Endothelial cell of umbilical vein (primary cell): ENCODE measurements around the gene EHF. TPM values are rescaled to one million over a fixed set of nuclear protein-coding genes. Genes with fewer than 3 reads are reported as not detected.

Experiments
- BruUV-seq: library from RNA; stranded (reverse); fragments of 400-500 nt; replicated peaks from 2 replicates; lab custom pipeline; 2021; lab: Mats Ljungman, UMichigan
- CTCF ChIA-PET: fragments of 300-600, 350-600 bp; sonication (Branson Sonifier 250); formaldehyde crosslinking; loops from one replicate; lab custom pipeline; 2021; ENCODE audit warnings: antibody characterized with exemption, inconsistent platforms; lab: Charles Lee
- POLR2A ChIA-PET: fragments of 300-600, 350-600 bp; sonication (Branson Sonifier 250); formaldehyde crosslinking; loops from one replicate; lab custom pipeline; 2021; ENCODE audit warnings: antibody characterized with exemption, inconsistent platforms; lab: Charles Lee
- DNase-seq: peaks from one replicate; pipeline ENCODE4 v3.0.0-alpha.2; 2011; ENCODE audit warnings: low read depth, low spot score
- FAIRE-seq: peaks from 2 replicates; lab custom pipeline; 2011; peaks lifted over from hg19 to GRCh38; lab: Jason Lieb, UNC
- H2AFZ ChIP-seq: 2 replicates; pipeline ENCODE4 v1.6.0; 2012; ENCODE audit warnings: low read depth, low read length, control low read depth, inconsistent platforms
- H3K27ac ChIP-seq: 2 replicates; pipeline ENCODE4 v1.5.1; 2011; ENCODE audit warnings: low read depth, mild to moderate bottlenecking, control low read depth, low read length, moderate library complexity; ENCODE audit not compliant: insufficient read depth
- H3K27me3 ChIP-seq, 2 experiments: 2 replicates each; pipeline versions ENCODE4 v1.6.0 to v1.6.1; 2011; ENCODE audit warnings: low read length in 2 of 2, mixed read lengths in 1 of 2; ENCODE audit not compliant: control insufficient read depth in 2 of 2, insufficient read depth in 2 of 2
- H3K36me3 ChIP-seq, 2 experiments: 2 replicates in 1 of 2; 3 replicates in 1 of 2; pipeline ENCODE4 v1.5.1; 2011; ENCODE audit warnings: low read length in 2 of 2, mild to moderate bottlenecking in 1 of 2, moderate library complexity in 1 of 2; ENCODE audit not compliant: control insufficient read depth in 2 of 2, insufficient read depth in 2 of 2; ENCODE audit errors: extremely low read depth in 1 of 2
- H3K4me1 ChIP-seq: 3 replicates; pipeline ENCODE4 v1.5.1; 2011; ENCODE audit warnings: mild to moderate bottlenecking, low read length; ENCODE audit not compliant: control insufficient read depth, insufficient read depth; ENCODE audit errors: extremely low read depth
- H3K4me2 ChIP-seq: 2 replicates; pipeline ENCODE4 v1.6.1; 2011; ENCODE audit warnings: low read length, control low read depth, mixed read lengths; ENCODE audit not compliant: insufficient read depth
- H3K4me3 ChIP-seq, 3 experiments: fragments of 200-600 bp in 1 of 3; sonication (generic), shearing (Covaris generic) in 1 of 3; replicated peaks in 1 of 3; 2 replicates each; pipeline ENCODE4 v1.5.1; 2011 to 2016; ENCODE audit warnings: control low read depth in 3 of 3, low read length in 3 of 3, mild to moderate bottlenecking in 2 of 3, inconsistent platforms in 1 of 3, low read depth in 1 of 3, moderate library complexity in 1 of 3; ENCODE audit not compliant: insufficient read depth in 1 of 3
- H3K79me2 ChIP-seq: 2 replicates; pipeline ENCODE4 v1.6.0; 2012; ENCODE audit warnings: low read length, inconsistent platforms; ENCODE audit not compliant: control insufficient read depth, insufficient read depth
- H3K9ac ChIP-seq: replicated peaks from 2 replicates; pipeline ENCODE3; 2011; ENCODE audit warnings: low read length, control low read depth; ENCODE audit not compliant: insufficient read depth; ENCODE audit errors: extremely low read depth
- H3K9me1 ChIP-seq: replicated peaks from 3 replicates; pipeline ENCODE4 v1.6.0; 2011; ENCODE audit warnings: mild to moderate bottlenecking, low read length; ENCODE audit not compliant: control insufficient read depth, insufficient read depth; ENCODE audit errors: extremely low read depth
- H3K9me3 ChIP-seq: replicated peaks from 2 replicates; pipeline ENCODE4 v1.5.1; 2012; ENCODE audit warnings: low read length, inconsistent platforms; ENCODE audit not compliant: control insufficient read depth, insufficient read depth
- H4K20me1 ChIP-seq: replicated peaks from 2 replicates; pipeline ENCODE3; 2011; ENCODE audit warnings: mild to moderate bottlenecking, low read length; ENCODE audit not compliant: control insufficient read depth, insufficient read depth; ENCODE audit errors: extremely low read depth
- EZH2 ChIP-seq: IDR thresholded peaks from 2 replicates; pipeline ENCODE4 v1.6.1; 2012; ENCODE audit warnings: borderline replicate concordance, low read depth, mild to moderate bottlenecking, moderate library complexity, low read length, inconsistent platforms; ENCODE audit not compliant: severe bottlenecking
- JUN ChIP-seq: IDR thresholded peaks from 2 replicates; pipeline ENCODE4 v1.6.1; 2011; ENCODE audit warnings: borderline replicate concordance, low read depth; ENCODE audit not compliant: insufficient read length, insufficient read depth
- MYC ChIP-seq: IDR thresholded peaks from one replicate; pipeline ENCODE4 v1.6.1; 2011; ENCODE audit warnings: mild to moderate bottlenecking, low read depth, low read length
- POLR2AphosphoS5 ChIP-seq: IDR thresholded peaks from 2 replicates; pipeline ENCODE4 v1.6.1; 2012; ENCODE audit warnings: low read depth, mild to moderate bottlenecking, control low read depth, low read length, moderate library complexity; ENCODE audit not compliant: insufficient read depth
- dilution Hi-C: fragments of 300-500 bp; cut with MboI; formaldehyde crosslinking; loops from one replicate; pipeline ENCODE4 v1.15.0; 2019; ENCODE audit warnings: low sequenced_read_pairs; ENCODE audit not compliant: extremely low pct_ligation_motif_present
- intact Hi-C: fragments of 100-400 bp; cut with micrococcal nuclease; formaldehyde crosslinking; loops from one replicate; pipeline ENCODE4 v1.10.0; 2022
- polyA plus RNA-seq, 4 experiments: library from polyadenylated mRNA; depleted of rRNA in 3 of 4; stranded (reverse) in 3 of 4; unstranded in 1 of 4; fragments of >200 nt; gene quantifications; 2 replicates each; pipeline versions ENCODE4 v1.2.1 to v1.2.3, GENCODE V29; 2011 to 2012; ENCODE audit warnings: missing spikeins in 1 of 4
- total RNA-seq: library from RNA; stranded (reverse); gene quantifications from 2 replicates; pipeline ENCODE4 v1.2.3, GENCODE V29; 2021
- TF ChIP-seq, protein P1 (sequence below), 2 donors: IDR thresholded peaks; 1 replicate in 1 of 2; 2 replicates in 1 of 2; pipeline ENCODE4 v1.5.1; 2011; ENCODE audit warnings: low read length in 2 of 2, mild to moderate bottlenecking in 2 of 2, moderate library complexity in 2 of 2, control low read depth in 1 of 2, inconsistent platforms in 1 of 2, low read depth in 1 of 2; ENCODE audit not compliant: insufficient read depth in 1 of 2; ENCODE audit errors: extremely low read depth in 1 of 2

EHF gene
- total and polyA plus RNA-seq, 2 donors (not counting 3 experiments of a cell fraction or from before 2014, with no cell fraction given) = not detected

DNA sequence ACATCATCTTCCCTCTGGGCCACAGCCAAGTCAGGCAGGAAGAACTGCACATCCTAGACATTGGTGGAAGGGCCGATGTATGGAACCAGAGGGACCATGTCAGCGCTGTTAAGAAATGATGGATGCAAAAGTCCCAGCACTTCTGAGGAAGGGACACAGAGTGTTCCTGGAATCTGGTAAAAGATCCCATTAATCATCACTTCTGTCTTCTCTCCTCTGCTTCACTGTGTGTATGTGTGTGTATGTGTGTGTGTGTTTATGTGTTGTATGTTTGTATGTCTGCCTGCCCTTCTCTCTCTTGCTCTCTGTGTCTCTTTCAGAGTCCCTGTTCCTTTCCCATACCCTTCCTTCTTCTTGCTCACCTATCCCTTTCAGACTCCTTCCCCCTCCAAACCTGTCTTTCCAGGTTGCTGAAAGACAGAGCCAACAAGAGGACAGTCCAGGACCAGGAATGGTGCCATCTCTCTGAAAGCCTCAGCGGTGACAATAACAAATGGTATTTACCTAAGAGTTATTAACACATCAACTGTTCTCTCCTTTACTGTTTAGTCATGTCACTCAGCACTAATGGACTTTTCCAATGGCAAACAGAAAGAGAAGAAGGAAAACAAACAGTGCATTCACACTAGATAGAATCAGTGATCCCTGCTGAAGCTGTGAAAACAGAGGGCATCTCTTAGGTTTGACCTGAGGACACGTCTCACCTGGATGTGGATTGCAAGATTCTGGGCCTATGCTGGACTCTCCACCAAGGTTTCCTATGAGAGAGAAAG is 47.1 kb downstream of the EHF start:
- Histone ChIP-seq H3K79me2 (no peaks in the 10 kb centered on the region), H3K27ac (no peak overlapping the region), H3K9ac (no peak overlapping the region), H4K20me1 (no peaks in the 10 kb centered on the region), H3K4me1 (no peaks in the 10 kb centered on the region), H3K36me3 (no peaks in the 10 kb centered on the region), H2AFZ (no peak overlapping the region), H3K4me3 (no peak overlapping the region), H3K9me1 (no peaks in the 10 kb centered on the region), H3K9me3 (no peaks in the 10 kb centered on the region), H3K4me2 (no peak overlapping the region), H3K27me3 (peaks cover 0 to 4% of the 10 kb centered on the region in 2 experiments)
- dilution Hi-C loops = no loop called here
- FAIRE-seq = no peak
- TF ChIP-seq JUN (no peak), EZH2 (no peak), MYC (no peak), POLR2AphosphoS5 (no peak)
- TF ChIP-seq, protein P1, sequence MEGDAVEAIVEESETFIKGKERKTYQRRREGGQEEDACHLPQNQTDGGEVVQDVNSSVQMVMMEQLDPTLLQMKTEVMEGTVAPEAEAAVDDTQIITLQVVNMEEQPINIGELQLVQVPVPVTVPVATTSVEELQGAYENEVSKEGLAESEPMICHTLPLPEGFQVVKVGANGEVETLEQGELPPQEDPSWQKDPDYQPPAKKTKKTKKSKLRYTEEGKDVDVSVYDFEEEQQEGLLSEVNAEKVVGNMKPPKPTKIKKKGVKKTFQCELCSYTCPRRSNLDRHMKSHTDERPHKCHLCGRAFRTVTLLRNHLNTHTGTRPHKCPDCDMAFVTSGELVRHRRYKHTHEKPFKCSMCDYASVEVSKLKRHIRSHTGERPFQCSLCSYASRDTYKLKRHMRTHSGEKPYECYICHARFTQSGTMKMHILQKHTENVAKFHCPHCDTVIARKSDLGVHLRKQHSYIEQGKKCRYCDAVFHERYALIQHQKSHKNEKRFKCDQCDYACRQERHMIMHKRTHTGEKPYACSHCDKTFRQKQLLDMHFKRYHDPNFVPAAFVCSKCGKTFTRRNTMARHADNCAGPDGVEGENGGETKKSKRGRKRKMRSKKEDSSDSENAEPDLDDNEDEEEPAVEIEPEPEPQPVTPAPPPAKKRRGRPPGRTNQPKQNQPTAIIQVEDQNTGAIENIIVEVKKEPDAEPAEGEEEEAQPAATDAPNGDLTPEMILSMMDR (IDR thresholded peaks at IDR 0.05; ENCODE audit: extremely low read depth in 1 of 2, insufficient read depth in 1 of 2, low read depth in 1 of 2, low read length in 2 of 2) = no peak
- POLR2A ChIA-PET = no interaction called here
- intact Hi-C loops = no loop called here
- BruUV-seq = no TSS peak
- CTCF ChIA-PET = no interaction called here
- DNase-seq = no peak
